ENCODE data around the gene GRIN2A.

The GRIN2A gene

DNA sequence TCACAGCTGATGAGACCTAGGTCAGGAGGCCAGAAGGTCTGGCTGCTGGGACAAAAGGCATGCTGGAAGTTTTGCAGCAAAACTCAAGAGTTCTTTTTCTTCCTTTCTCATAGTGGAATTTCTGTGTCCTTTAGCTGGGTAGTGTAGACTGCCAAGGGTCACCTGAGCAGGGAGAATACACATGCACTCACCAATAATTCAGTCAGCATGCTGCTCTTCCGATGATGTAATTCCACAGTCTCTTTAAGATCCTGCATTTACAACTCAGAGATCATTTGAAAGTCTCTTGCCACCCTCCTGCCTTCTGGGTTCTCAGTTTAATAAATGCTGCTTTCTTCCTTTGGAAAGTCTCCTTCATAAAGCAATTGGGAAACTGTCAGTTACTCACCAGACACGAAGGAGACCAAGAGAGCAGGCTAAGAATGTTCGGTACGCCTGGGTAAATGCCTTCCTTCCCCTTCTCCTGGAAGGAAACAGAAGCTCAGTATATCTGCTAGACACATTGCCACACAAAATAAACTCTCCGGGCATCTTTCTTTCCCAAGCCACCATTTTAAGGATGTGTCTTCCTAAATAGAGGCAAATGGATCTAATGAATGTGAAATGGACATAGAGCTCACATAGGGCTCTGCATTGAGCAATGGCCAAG lies 473.1 kb downstream of the GRIN2A start:
- Histone ChIP-seq H3K9me3 (ENCODE audit: insufficient read depth, low read length) (no peaks in the 10 kb centered on the region), H3K27me3 (ENCODE audit: insufficient read depth, insufficient read length) (no peaks in the 10 kb centered on the region), H3K9ac (ENCODE audit: insufficient read length, low read depth) (no peak overlapping the region), H3K4me1 (ENCODE audit: insufficient read depth, insufficient read length) (no peaks in the 10 kb centered on the region), H3K4me3 (ENCODE audit: insufficient read length, low read depth) (no peak overlapping the region), H3K36me3 (ENCODE audit: insufficient read depth, insufficient read length, low read length) (no peaks in the 10 kb centered on the region)
- DNase-seq (ENCODE audit: low read depth, low spot score): no peak
- TF ChIP-seq SUZ12 (IDR thresholded peaks at IDR 0.05; ENCODE audit: extremely low read depth, insufficient read depth, insufficient read length) (no peak), ZNF274 (IDR thresholded peaks at IDR 0.05; ENCODE audit: low read depth, low read length) (no peak), YY1 (IDR thresholded peaks at IDR 0.05; ENCODE audit: insufficient read depth, insufficient read length) (no peak)

DNA sequence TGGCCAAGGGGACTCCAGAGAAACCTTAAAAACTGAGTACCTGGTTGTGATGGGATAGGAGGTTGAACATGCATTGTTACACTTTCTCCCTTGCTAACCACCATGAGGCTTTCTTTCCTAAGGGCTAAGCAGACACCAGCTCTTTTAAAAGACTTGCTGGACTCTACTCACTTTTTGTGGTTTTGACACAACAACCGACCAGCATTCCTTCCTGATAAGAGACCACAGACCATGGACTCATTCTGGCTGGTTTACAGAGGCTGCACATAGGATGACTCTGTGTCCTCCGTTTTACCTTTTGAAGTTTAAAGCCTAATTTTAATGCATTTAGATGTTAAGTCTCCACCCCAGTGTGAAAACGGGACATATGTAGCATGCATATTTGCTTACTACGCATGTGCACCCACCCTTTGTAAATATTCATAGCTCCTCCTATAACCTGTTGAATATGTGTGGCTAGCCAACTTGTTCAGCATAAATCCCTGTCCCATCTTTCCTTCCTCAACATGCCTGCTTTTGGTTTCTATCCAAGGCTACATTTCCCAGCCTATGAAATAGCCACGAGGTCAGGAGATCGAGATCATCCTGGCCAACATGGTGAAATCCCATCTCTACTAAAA lies 475.9 kb downstream of the GRIN2A start:
- H3K9ac ChIP-seq (ENCODE audit: insufficient read length, low read depth): no peak overlapping the region
- no peak for TF ChIP-seq ZNF274 (IDR thresholded peaks at IDR 0.05; ENCODE audit: low read depth, low read length)
- TF ChIP-seq YY1 (IDR thresholded peaks at IDR 0.05; ENCODE audit: insufficient read depth, insufficient read length): no peak
- no peak for TF ChIP-seq SUZ12 (IDR thresholded peaks at IDR 0.05; ENCODE audit: extremely low read depth, insufficient read depth, insufficient read length)
- no peaks in the 10 kb centered on the region for H3K9me3 ChIP-seq (ENCODE audit: insufficient read depth, low read length)
- no peaks in the 10 kb centered on the region for H3K36me3 ChIP-seq (ENCODE audit: insufficient read depth, insufficient read length, low read length)
- H3K4me3 ChIP-seq (ENCODE audit: insufficient read length, low read depth): no peak overlapping the region
- H3K4me1 ChIP-seq (ENCODE audit: insufficient read depth, insufficient read length): no peaks in the 10 kb centered on the region
- H3K27me3 ChIP-seq (ENCODE audit: insufficient read depth, insufficient read length): no peaks in the 10 kb centered on the region
- no peak for DNase-seq (ENCODE audit: low read depth, low spot score)

DNA sequence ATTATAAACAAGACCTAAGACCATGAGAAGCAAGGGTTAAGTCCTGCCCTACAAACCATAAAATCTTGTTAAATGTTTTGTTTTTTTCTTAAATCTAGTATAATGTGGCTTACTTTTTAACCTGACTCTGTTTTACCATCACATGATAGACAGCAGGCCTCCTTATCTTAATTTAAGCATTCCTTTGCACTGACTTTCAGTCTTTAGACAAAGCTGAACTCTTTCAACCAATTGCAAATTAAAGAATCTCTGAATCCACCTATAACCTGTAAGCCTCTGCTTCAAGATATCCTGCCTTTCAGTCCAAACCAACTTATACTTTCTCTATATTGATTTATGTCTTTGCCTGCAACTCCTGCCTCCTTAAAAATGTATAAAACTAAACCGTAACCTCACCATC lies 478.5 kb downstream of the GRIN2A start:
- TF ChIP-seq YY1 (IDR thresholded peaks at IDR 0.05; ENCODE audit: insufficient read depth, insufficient read length) (no peak), ZNF274 (IDR thresholded peaks at IDR 0.05; ENCODE audit: low read depth, low read length) (no peak), SUZ12 (IDR thresholded peaks at IDR 0.05; ENCODE audit: extremely low read depth, insufficient read depth, insufficient read length) (no peak)

More for the DNA sequence above, 478.5 kb downstream of the GRIN2A start:
- H3K9me3 ChIP-seq (ENCODE audit: insufficient read depth, low read length): no peaks in the 10 kb centered on the region
- H3K9ac ChIP-seq (ENCODE audit: insufficient read length, low read depth): no peak overlapping the region
- DNase-seq (ENCODE audit: low read depth, low spot score): no peak
- no peaks in the 10 kb centered on the region for H3K4me1 ChIP-seq (ENCODE audit: insufficient read depth, insufficient read length)
- H3K36me3 ChIP-seq (ENCODE audit: insufficient read depth, insufficient read length, low read length): no peaks in the 10 kb centered on the region
- H3K4me3 ChIP-seq (ENCODE audit: insufficient read length, low read depth): no peak overlapping the region
- no peaks in the 10 kb centered on the region for H3K27me3 ChIP-seq (ENCODE audit: insufficient read depth, insufficient read length)

Measured in NT2/D1 (cell line).